Measurements from ENCODE around the gene CHSY1. TPM values are rescaled to one million over a fixed set of nuclear protein-coding genes. Genes with fewer than 3 reads are reported as not detected.

Gene CHSY1
- total RNA-seq, 1 donor from 2014 or later, result 27.6 TPM

GRCh38 chr15:101244036-101244781 lies 7.6 kb downstream of the CHSY1 start:
- Mint-ChIP-seq H3K9me3 (ENCODE audit: unreplicated experiment) (no peaks in the 10 kb centered on the region), H3K27me3 (ENCODE audit: unreplicated experiment) (peaks cover 3% of the 10 kb centered on the region), H3K4me3 (ENCODE audit: unreplicated experiment) (no peak overlapping the region), H3K36me3 (ENCODE audit: low read depth, unreplicated experiment) (no peaks in the 10 kb centered on the region), H3K4me1 (ENCODE audit: unreplicated experiment) (peaks cover 20% of the 10 kb centered on the region), H3K27ac (ENCODE audit: unreplicated experiment) (no peak overlapping the region)
- no peak for DNase-seq (ENCODE audit: low spot score)
- no peak for TF ChIP-seq CTCF (IDR thresholded peaks at IDR 0.05; ENCODE audit: unreplicated experiment)

- H3K9me3 Mint-ChIP-seq (ENCODE audit: unreplicated experiment), result no peaks in the 10 kb centered on the region
- peaks cover 22% of the 10 kb centered on the region for H3K4me1 Mint-ChIP-seq (ENCODE audit: unreplicated experiment)
- H3K27me3 Mint-ChIP-seq (ENCODE audit: unreplicated experiment), result peaks cover 1% of the 10 kb centered on the region
- no peak overlapping the region for H3K27ac Mint-ChIP-seq (ENCODE audit: unreplicated experiment)
- TF ChIP-seq CTCF (IDR thresholded peaks at IDR 0.05; ENCODE audit: unreplicated experiment), result no peak
- no peak for DNase-seq (ENCODE audit: low spot score)
- no peak overlapping the region for H3K4me3 Mint-ChIP-seq (ENCODE audit: unreplicated experiment)
- H3K36me3 Mint-ChIP-seq (ENCODE audit: low read depth, unreplicated experiment), result no peaks in the 10 kb centered on the region
Observed at GRCh38 chr15:101243420-101243819, 8.4 kb downstream of the CHSY1 start.

GRCh38 chr15:101242999-101243336 lies 8.9 kb downstream of the CHSY1 start:
- TF ChIP-seq CTCF (IDR thresholded peaks at IDR 0.05; ENCODE audit: unreplicated experiment), result no peak
- H3K27me3 Mint-ChIP-seq (ENCODE audit: unreplicated experiment), result peaks cover 1% of the 10 kb centered on the region
- peaks cover 22% of the 10 kb centered on the region for H3K4me1 Mint-ChIP-seq (ENCODE audit: unreplicated experiment)
- H3K9me3 Mint-ChIP-seq (ENCODE audit: unreplicated experiment), result no peaks in the 10 kb centered on the region
- no peaks in the 10 kb centered on the region for H3K36me3 Mint-ChIP-seq (ENCODE audit: low read depth, unreplicated experiment)
- no peak for DNase-seq (ENCODE audit: low spot score)
- H3K4me3 Mint-ChIP-seq (ENCODE audit: unreplicated experiment), result no peak overlapping the region
- H3K27ac Mint-ChIP-seq (ENCODE audit: unreplicated experiment), result no peak overlapping the region

GRCh38 chr15:101242160-101242998 lies 9.5 kb downstream of the CHSY1 start:
- Mint-ChIP-seq H3K36me3 (ENCODE audit: low read depth, unreplicated experiment) (no peaks in the 10 kb centered on the region), H3K27ac (ENCODE audit: unreplicated experiment) (no peak overlapping the region), H3K4me3 (ENCODE audit: unreplicated experiment) (no peak overlapping the region), H3K4me1 (ENCODE audit: unreplicated experiment) (peaks cover 22% of the 10 kb centered on the region), H3K9me3 (ENCODE audit: unreplicated experiment) (no peaks in the 10 kb centered on the region), H3K27me3 (ENCODE audit: unreplicated experiment) (peaks cover 1% of the 10 kb centered on the region)
- no peak for DNase-seq (ENCODE audit: low spot score)
- TF ChIP-seq CTCF (IDR thresholded peaks at IDR 0.05; ENCODE audit: unreplicated experiment), result no peak

GRCh38 chr15:101240358-101240757 lies 11.5 kb downstream of the CHSY1 start:
- Mint-ChIP-seq H3K4me1 (ENCODE audit: unreplicated experiment) (peaks cover 22% of the 10 kb centered on the region), H3K9me3 (ENCODE audit: unreplicated experiment) (no peaks in the 10 kb centered on the region), H3K36me3 (ENCODE audit: low read depth, unreplicated experiment) (no peaks in the 10 kb centered on the region), H3K4me3 (ENCODE audit: unreplicated experiment) (no peak overlapping the region), H3K27ac (ENCODE audit: unreplicated experiment) (no peak overlapping the region), H3K27me3 (ENCODE audit: unreplicated experiment) (peaks cover 1% of the 10 kb centered on the region)
- no peak for TF ChIP-seq CTCF (IDR thresholded peaks at IDR 0.05; ENCODE audit: unreplicated experiment)
- DNase-seq (ENCODE audit: low spot score), result no peak
